A549 treated with Hydrocortisone at 1 μM for 4 hours (cell line): Measurements from ENCODE around the gene LRRC40. TPM values are rescaled to one million over a fixed set of nuclear protein-coding genes. Genes with fewer than 3 reads are reported as not detected.

Experiments
- total RNA-seq: library from RNA; stranded (reverse); fragments of 200-300 nt; extraction: Qiagen RNA extraction; gene quantifications from 5 replicates; pipeline ENCODE4 v1.2.3, GENCODE V29; 2022

Gene LRRC40
- total RNA-seq, result 7.8 to 14.1 TPM (median 9.5 TPM) in 5 replicates

DNA sequence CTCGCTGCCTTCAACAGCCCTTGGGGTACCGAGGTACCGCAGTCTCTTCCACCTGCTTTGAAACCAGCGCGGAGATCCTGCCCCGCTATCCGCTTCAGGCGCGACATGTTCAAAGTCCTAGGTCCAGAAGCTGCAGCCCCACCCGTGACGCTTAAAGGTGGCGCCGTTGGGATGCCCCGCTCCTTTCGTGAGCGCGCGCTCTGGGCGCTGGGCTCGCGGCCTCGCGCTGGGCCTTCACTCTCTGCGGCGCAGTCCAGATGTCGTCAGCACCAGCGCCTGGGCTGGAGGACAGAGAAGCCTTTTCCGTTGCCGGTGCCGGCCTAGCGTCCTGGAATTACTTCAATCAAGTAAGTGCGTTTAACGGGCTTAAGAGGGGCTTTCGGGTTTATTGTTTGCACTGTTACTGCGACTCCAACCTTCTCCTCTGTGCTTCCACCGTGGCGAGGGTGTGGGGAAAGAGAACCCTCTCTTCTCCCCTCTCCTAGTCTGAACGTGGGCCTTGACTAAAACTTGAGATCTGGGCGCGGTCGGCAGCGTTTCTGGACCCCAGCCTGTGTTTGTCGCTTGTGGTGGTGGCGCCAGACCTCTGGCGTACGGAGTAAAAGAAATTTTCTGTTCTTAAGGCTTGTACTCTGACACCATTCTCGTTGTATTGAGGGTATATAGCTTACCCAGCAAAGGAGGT is at the start of gene LRRC40:
LRRC40 (minus strand) TSS at position 146 of the 685 bp plus-strand sequence; CDS start at position 107, 39 bp downstream.

DNA sequence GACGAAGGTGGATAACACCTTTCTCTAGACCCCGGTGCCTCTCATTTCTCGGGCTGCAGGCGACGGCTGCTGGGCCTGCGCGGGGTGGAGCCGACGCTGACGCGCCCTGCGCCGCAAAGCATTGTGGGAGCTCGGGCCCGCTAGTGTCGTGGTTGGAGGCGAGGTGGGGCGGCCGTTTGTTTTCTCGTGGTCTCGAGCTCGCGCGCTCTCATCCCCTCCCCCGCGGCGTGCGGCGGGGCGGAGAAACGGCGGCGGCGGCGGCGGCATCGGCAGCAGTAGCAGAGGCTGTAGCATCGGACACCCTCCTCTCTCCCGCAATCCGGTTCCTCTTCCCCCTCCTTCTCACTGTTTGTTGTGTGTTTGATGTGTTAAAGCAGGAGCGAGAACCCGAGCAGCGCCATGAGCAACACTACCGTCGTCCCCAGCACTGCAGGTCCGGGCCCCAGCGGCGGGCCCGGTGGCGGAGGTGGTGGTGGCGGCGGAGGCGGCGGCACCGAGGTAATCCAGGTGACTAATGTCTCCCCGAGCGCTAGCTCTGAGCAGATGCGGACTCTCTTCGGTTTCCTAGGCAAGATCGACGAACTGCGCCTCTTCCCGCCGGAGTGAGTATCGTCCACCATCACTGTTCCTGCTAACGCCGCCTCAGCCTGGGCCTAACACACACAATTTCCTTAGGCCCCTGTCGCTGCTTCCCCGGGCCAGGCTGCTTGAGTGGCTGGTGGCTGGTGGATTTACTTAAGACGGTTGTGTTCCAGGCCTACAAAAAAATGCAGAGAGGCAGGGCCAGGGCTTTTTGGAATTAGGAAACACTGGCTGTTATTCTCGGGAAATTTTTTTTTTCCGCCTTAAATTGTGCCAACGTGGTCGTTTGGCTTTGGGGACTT is 16.1 kb upstream of the LRRC40 start, which contains the start of gene SRSF11:
SRSF11 (plus strand) TSS at position 143 of the 884 bp plus-strand sequence; CDS start at position 400, 257 bp downstream.

Other genes with a start within 250 kb of the LRRC40 start
- gene SRSF11, start 15.8 kb upstream of the LRRC40 start, total RNA-seq, result 54.2 to 85.2 TPM (median 68.4 TPM) in 5 replicates
- 6.6 to 9.8 TPM (median 7.6 TPM) in 5 replicates for gene ANKRD13C, start 149.1 kb upstream of the LRRC40 start, total RNA-seq
- 1.4 to 1.9 TPM (median 1.7 TPM) in 5 replicates for gene CTH, start 205.7 kb upstream of the LRRC40 start, total RNA-seq